Fibroblast of mammary gland (primary cell): ENCODE results near the gene ASXL1.
"Not testable (repeated sequence)": the region's sequence is repeated elsewhere in the genome, so short reads cannot be mapped to it uniquely, and the experiment has no call there.

Experiments
- DNase-seq: peaks from one replicate; pipeline ENCODE4 v3.0.0-alpha.2; 2010; ENCODE audit warnings: low read depth
- H3K4me3 ChIP-seq: 2 replicates; pipeline ENCODE4 v1.5.1; 2011; ENCODE audit warnings: low read depth, mild to moderate bottlenecking, low read length, moderate library complexity; ENCODE audit not compliant: control insufficient read depth
- CTCF ChIP-seq: conservative IDR thresholded peaks from 2 replicates; pipeline ENCODE4 v1.5.1; 2011; ENCODE audit warnings: low read depth, low read length, inconsistent platforms; ENCODE audit not compliant: control insufficient read depth, insufficient read depth

ASXL1 gene

GRCh38 chr20:32370897-32371296, 12.8 kb downstream of the ASXL1 start:
- H3K4me3 ChIP-seq = no peak overlapping the region
- no peak for DNase-seq
- TF ChIP-seq CTCF = no peak

- H3K4me3 ChIP-seq = no peak overlapping the region
- no peak for TF ChIP-seq CTCF
- no peak for DNase-seq
Measured at GRCh38 chr20:32378461-32378860, 20.3 kb downstream of the ASXL1 start.

- not testable (repeated sequence) for DNase-seq, H3K4me3 ChIP-seq
Measured at GRCh38 chr20:32380037-32380436, 21.9 kb downstream of the ASXL1 start.

GRCh38 chr20:32380745-32381144, 22.6 kb downstream of the ASXL1 start:
- DNase-seq = no peak
- H3K4me3 ChIP-seq = no peak overlapping the region
- no peak for TF ChIP-seq CTCF

- H3K4me3 ChIP-seq = no peak overlapping the region
- no peak for TF ChIP-seq CTCF
Measured at GRCh38 chr20:32382102-32382950, 24.2 kb downstream of the ASXL1 start.

GRCh38 chr20:32383441-32383840, 25.3 kb downstream of the ASXL1 start:
- not testable (repeated sequence) for H3K4me3 ChIP-seq, DNase-seq

More at GRCh38 chr20:32382102-32382950, 24.2 kb downstream of the ASXL1 start:
- DNase-seq = no peak

- DNase-seq = no peak
- TF ChIP-seq CTCF = no peak
- no peak overlapping the region for H3K4me3 ChIP-seq
Measured at GRCh38 chr20:32385541-32385940, 27.4 kb downstream of the ASXL1 start.

- no peak for DNase-seq
- no peak overlapping the region for H3K4me3 ChIP-seq
- no peak for TF ChIP-seq CTCF
Measured at GRCh38 chr20:32386091-32386490, 28.0 kb downstream of the ASXL1 start.
